Coronary artery (tissue), 2 donors: ENCODE data around the gene DDHD1.
"Not testable (repeated sequence)": the region's sequence is repeated elsewhere in the genome, so short reads cannot be mapped to it uniquely, and the experiment has no call there.

ENCODE experiments used
- DNase-seq: peaks from one replicate; pipeline ENCODE4 v3.0.0-alpha.2; 2017; ENCODE audit warnings: low spot score
- H3K27ac ChIP-seq, 2 donors: fragments of 200-600 bp; sonication (generic); one replicate each; pipeline ENCODE4 v1.5.1; 2016 to 2019
- H3K4me3 ChIP-seq: fragments of 200-600 bp; sonication (generic); 2 replicates; pipeline ENCODE4 v1.5.1; 2016; ENCODE audit warnings: mild to moderate bottlenecking, moderate library complexity
- TF ChIP-seq, protein P1 (sequence below): fragments of 200-600 bp; sonication (generic); IDR thresholded peaks from one replicate; pipeline ENCODE4 v1.5.1; 2019; ENCODE audit warnings: antibody characterized with exemption

Gene DDHD1

DNA sequence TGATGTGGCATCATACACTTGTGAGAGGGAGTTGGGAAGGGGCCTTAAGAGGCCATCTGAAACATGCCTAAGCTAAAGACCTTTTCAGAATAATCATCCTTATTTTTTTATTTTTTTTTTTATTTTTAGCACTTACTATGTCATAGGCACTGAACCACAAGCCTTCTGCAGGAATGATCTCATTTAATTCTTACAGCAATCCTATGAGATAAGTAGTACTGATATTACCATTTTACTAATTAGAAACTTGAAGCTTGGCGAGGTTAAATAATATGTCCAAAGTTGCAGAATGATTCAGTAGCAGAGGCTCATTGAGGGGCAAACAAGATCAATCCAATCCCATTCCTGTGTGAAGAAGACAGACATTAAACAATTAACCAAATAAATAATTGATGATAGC is 33.4 kb upstream of the DDHD1 start:
- H3K27ac ChIP-seq, result no peak overlapping the region
- TF ChIP-seq, protein P1, sequence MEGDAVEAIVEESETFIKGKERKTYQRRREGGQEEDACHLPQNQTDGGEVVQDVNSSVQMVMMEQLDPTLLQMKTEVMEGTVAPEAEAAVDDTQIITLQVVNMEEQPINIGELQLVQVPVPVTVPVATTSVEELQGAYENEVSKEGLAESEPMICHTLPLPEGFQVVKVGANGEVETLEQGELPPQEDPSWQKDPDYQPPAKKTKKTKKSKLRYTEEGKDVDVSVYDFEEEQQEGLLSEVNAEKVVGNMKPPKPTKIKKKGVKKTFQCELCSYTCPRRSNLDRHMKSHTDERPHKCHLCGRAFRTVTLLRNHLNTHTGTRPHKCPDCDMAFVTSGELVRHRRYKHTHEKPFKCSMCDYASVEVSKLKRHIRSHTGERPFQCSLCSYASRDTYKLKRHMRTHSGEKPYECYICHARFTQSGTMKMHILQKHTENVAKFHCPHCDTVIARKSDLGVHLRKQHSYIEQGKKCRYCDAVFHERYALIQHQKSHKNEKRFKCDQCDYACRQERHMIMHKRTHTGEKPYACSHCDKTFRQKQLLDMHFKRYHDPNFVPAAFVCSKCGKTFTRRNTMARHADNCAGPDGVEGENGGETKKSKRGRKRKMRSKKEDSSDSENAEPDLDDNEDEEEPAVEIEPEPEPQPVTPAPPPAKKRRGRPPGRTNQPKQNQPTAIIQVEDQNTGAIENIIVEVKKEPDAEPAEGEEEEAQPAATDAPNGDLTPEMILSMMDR, result no peak
- DNase-seq, result no peak
- no peak overlapping the region for H3K4me3 ChIP-seq

GRCh38 chr14:53183611-53184010 is 30.5 kb upstream of the DDHD1 start:
- Histone ChIP-seq H3K4me3 (no peak overlapping the region), H3K27ac (no peak overlapping the region)
- TF ChIP-seq, protein P1, result no peak
- no peak for DNase-seq

DNA sequence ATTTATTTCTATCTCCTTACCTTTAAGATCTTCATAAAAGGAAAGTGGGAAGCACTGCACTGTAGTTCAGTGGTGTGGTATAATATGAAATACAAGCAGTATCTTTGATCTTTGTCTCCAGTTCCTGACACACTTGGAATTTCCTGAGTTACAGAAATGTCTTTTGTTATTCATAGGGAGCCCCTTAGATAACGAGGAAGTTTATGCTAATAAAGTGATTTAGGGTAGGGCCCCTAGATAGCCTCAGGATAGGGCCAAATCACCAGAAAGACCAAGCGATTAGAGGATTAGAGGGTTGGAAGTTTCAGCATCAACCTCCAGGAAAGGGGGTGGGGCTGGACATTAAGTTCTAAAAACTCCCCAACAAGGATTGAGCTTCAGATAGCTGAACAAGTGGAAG is 29.9 kb upstream of the DDHD1 start:
- Histone ChIP-seq H3K27ac (no peak overlapping the region), H3K4me3 (no peak overlapping the region)
- TF ChIP-seq, protein P1, result no peak
- no peak for DNase-seq

- not testable (repeated sequence) for H3K4me3 ChIP-seq, DNase-seq, H3K27ac ChIP-seq
Measured at GRCh38 chr14:53181463-53182081, 28.4 kb upstream of the DDHD1 start.

GRCh38 chr14:53180272-53181221 is 27.4 kb upstream of the DDHD1 start:
- TF ChIP-seq, protein P1, result no peak
- Histone ChIP-seq H3K4me3 (no peak overlapping the region), H3K27ac (no peak overlapping the region)
- no peak for DNase-seq

DNA sequence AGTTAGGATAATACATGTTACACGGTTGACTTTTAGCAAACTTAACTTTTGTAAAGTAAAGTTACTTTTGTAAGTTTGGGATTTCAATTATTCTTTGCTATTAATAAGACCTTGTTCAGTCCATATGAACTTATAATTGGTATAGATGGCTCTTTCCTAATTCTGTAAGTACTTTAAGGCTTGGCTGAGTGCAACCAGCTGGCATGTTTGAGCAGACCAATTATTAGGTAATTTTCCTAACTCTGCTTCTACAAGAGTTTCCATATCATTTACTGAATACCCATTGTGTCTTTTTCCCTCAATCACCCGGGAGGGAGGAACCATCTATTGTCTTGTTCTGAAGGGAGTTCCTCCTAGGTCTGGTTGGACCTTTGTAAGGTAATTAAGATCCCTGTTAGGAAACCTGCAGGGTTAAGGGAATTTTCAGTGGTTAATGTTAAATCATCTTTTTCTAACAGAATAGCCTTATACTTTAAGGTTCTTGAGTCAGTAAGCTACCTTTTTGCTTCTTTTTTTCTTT is 26.4 kb upstream of the DDHD1 start:
- H3K27ac ChIP-seq, H3K4me3 ChIP-seq, DNase-seq: not testable (repeated sequence)

DNA sequence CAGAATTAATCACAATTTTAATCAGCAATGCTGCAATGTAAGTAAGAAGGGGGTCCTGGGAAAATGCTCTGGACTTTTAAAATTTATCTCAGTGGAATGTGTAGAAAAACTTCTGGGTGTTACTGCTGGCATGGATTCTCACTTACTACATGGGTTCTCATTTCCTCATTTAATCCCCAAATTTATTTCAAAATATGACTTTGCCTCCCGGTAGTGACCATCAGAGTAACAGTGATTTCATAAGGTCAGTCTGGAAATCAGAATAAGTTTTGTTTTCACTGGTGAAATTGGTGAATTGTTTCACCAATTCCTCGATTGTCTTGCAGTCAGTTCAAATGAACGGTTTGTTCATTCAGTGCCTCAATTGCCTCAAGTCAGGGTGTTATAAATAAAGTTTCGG is 22.3 kb upstream of the DDHD1 start:
- no peak for DNase-seq
- TF ChIP-seq, protein P1, result no peak
- H3K4me3 ChIP-seq, result no peak overlapping the region

GRCh38 chr14:53174918-53175317 is 21.8 kb upstream of the DDHD1 start:
- no peak overlapping the region for H3K27ac ChIP-seq
- H3K4me3 ChIP-seq, result no peak overlapping the region
- TF ChIP-seq, protein P1, result no peak
- no peak for DNase-seq

More for the DNA sequence above, 22.3 kb upstream of the DDHD1 start:
- H3K27ac ChIP-seq, result no peak overlapping the region
